OCI-LY3 (cell line): Measurements from ENCODE around the gene FPGS.

Experiments
- CTCF ChIP-seq: fragments of 200-600, 300-600 bp; sonication (generic); IDR thresholded peaks from 2 replicates; pipeline ENCODE4 v1.5.1; 2014; ENCODE audit warnings: antibody characterized with exemption, low read length, low read depth
- EZH2phosphoT487 ChIP-seq: fragments of 200-600 bp; shearing (Covaris generic); IDR thresholded peaks from 2 replicates; pipeline ENCODE4 v1.6.1; 2018; ENCODE audit warnings: antibody characterized with exemption, mixed run types, low read depth

- no peak for TF ChIP-seq CTCF
- no peak for TF ChIP-seq EZH2phosphoT487
Observed at GRCh38 chr9:127862075-127863011, 59.7 kb downstream of the FPGS start.
